K562 (cell line): ENCODE data around the gene BCL2L13. TPM values are rescaled to one million over a fixed set of nuclear protein-coding genes. Genes with fewer than 3 reads are reported as not detected.
A peak's percentile ranks its signal among the peaks of the same experiment; 100 is the strongest.

Source experiments
- ATAC-seq: fragments of 200-7000 bp; cut with Tn5 transposase; 3 replicates; pipeline ENCODE4 v1.9.1; 2020; ENCODE audit warnings: moderate library complexity
- BruUV-seq: library from RNA; stranded (reverse); fragments of 400-500 nt; replicated peaks from 2 replicates; lab custom pipeline; 2021; lab: Mats Ljungman, UMichigan
- CTCF ChIA-PET: fragments of 300-600 bp; formaldehyde crosslinking; extraction: SDS; loops from one replicate; lab custom pipeline; 2021; ENCODE audit warnings: low intra/inter-chr PET ratio; lab: Yijun Ruan, JAX
- POLR2A ChIA-PET: fragments of 300-600, 350-650 bp; sonication (Branson Sonifier 250); formaldehyde crosslinking; extraction: SDS; loops from one replicate; lab custom pipeline; 2021; ENCODE audit warnings: antibody characterized with exemption, inconsistent platforms; lab: Yijun Ruan, JAX
- DNase-seq, 4 experiments: peaks; one replicate each; pipeline versions ENCODE4 v3.0.0 to v3.0.0-alpha.2; 2011 to 2018; ENCODE audit warnings: low spot score in 3 of 4, mixed read lengths in 3 of 4; ENCODE audit errors: extremely low read depth in 1 of 4
- FAIRE-seq: peaks from 2 replicates; lab custom pipeline; 2011; peaks lifted over from hg19 to GRCh38; lab: Jason Lieb, UNC
- H2AFZ ChIP-seq: 2 replicates; pipeline ENCODE4 v1.6.0; 2011; ENCODE audit warnings: low read depth, low read length, control low read depth, inconsistent platforms
- H3K27ac ChIP-seq: fragments of 200-600 bp; 3 replicates; pipeline ENCODE4 v1.8.0; 2011; ENCODE audit warnings: low read depth, mild to moderate bottlenecking, control low read depth, inconsistent platforms, low read length, moderate library complexity, mixed read lengths; ENCODE audit errors: extremely low read depth
- H3K27me3 ChIP-seq, 2 experiments: fragments of 300-600 bp in 1 of 2; 2 replicates in 1 of 2; 3 replicates in 1 of 2; pipeline versions ENCODE4 v1.6.0 to v1.8.0; 2011; ENCODE audit warnings: inconsistent platforms in 2 of 2, low read length in 2 of 2, mild to moderate bottlenecking in 1 of 2, mixed read lengths in 1 of 2, moderate library complexity in 1 of 2; ENCODE audit not compliant: control insufficient read depth in 2 of 2, insufficient read depth in 2 of 2
- H3K36me3 ChIP-seq: fragments of 300-600 bp; 3 replicates; pipeline ENCODE4 v1.8.0; 2011; ENCODE audit warnings: mild to moderate bottlenecking, low read length, inconsistent platforms; ENCODE audit not compliant: control insufficient read depth, insufficient read depth
- H3K4me1 ChIP-seq, 2 experiments: fragments of 200-600 bp in 1 of 2; replicated peaks in 1 of 2; 2 replicates in 1 of 2; 3 replicates in 1 of 2; pipeline versions ENCODE4 v1.5.1 to v1.8.0; 2011; ENCODE audit warnings: inconsistent platforms in 2 of 2, low read length in 2 of 2, mild to moderate bottlenecking in 1 of 2, mixed read lengths in 1 of 2, moderate library complexity in 1 of 2; ENCODE audit not compliant: control insufficient read depth in 2 of 2, insufficient read depth in 2 of 2
- H3K4me2 ChIP-seq: 2 replicates; pipeline ENCODE4 v1.6.1; 2011; ENCODE audit warnings: low read length, control low read depth, inconsistent platforms, mixed read lengths; ENCODE audit not compliant: insufficient read depth
- H3K4me3 ChIP-seq: fragments of 200-600 bp; sonication (generic), shearing (Covaris generic); 2 replicates; pipeline ENCODE4 v1.5.1; 2016; ENCODE audit warnings: control low read depth, inconsistent platforms
- H3K79me2 ChIP-seq: fragments of 200-600 bp; 3 replicates; pipeline ENCODE4 v1.8.0; 2011; ENCODE audit warnings: low read length, inconsistent platforms; ENCODE audit not compliant: control insufficient read depth, insufficient read depth
- H3K9ac ChIP-seq, 2 experiments: 2 replicates each; pipeline versions ENCODE4 v1.6.0 to v1.6.1; 2011; ENCODE audit warnings: low read depth in 2 of 2, low read length in 2 of 2, control low read depth in 1 of 2, inconsistent platforms in 1 of 2, mild to moderate bottlenecking in 1 of 2, mixed read lengths in 1 of 2; ENCODE audit not compliant: insufficient read depth in 1 of 2
- H3K9me1 ChIP-seq: one replicate; pipeline ENCODE4 v1.6.0; 2011; ENCODE audit warnings: inconsistent platforms, mild to moderate bottlenecking, low read length, moderate library complexity; ENCODE audit not compliant: control insufficient read depth, insufficient read depth
- H3K9me3 ChIP-seq: replicated peaks from 2 replicates; pipeline ENCODE4 v1.5.1; 2011; ENCODE audit warnings: low read depth, low read length, inconsistent platforms; ENCODE audit not compliant: control insufficient read depth, insufficient read depth
- H4K20me1 ChIP-seq: replicated peaks from 2 replicates; pipeline ENCODE4 v1.6.1; 2011; ENCODE audit warnings: low read length, inconsistent platforms, mixed read lengths; ENCODE audit not compliant: control insufficient read depth, insufficient read depth
- BRD9 ChIP-seq: fragments of 450-650 bp; IDR thresholded peaks from 2 replicates; pipeline ENCODE4 v1.6.1; 2018; ENCODE audit warnings: low read depth; ENCODE audit not compliant: partially characterized antibody
- RBFOX2 ChIP-seq: fragments of 200-400 bp; formaldehyde crosslinking; IDR thresholded peaks from 2 replicates; pipeline ENCODE4 v1.6.1; 2017; ENCODE audit warnings: low read depth, mild to moderate bottlenecking, low read length, moderate library complexity
- ZNF79 ChIP-seq: fragments of 250-450 bp; sonication (Bioruptor Pico); IDR thresholded peaks from 2 replicates; pipeline ENCODE4 v1.4.0; 2020; ENCODE audit warnings: low read depth, mild to moderate bottlenecking, moderate library complexity
- WGBS: fragments of 100-300 bp; shearing (Covaris generic); methylation state at CpG from one replicate; pipeline ENCODE4 v1.1.6; 2016; ENCODE audit warnings: low coverage, mixed read lengths; ENCODE audit not compliant: insufficient coverage; ENCODE audit errors: missing lambda C conversion rate; 5-methylcytosine and 5-hydroxymethylcytosine counted together
- in situ Hi-C: fragments of 300-500 bp; cut with MboI; formaldehyde crosslinking; loops from 4 replicates; pipeline ENCODE4 v1.15.0; 2018; ENCODE audit warnings: inconsistent platforms, mixed read lengths
- intact Hi-C: fragments of 100-400 bp; cut with micrococcal nuclease; formaldehyde crosslinking; loops from 2 replicates; pipeline ENCODE4 v1.14.2; 2022
- polyA plus RNA-seq, 8 experiments: library from polyadenylated mRNA; depleted of rRNA in 4 of 8; stranded (reverse) in 5 of 8; unstranded in 3 of 8; fragments of >200 nt; fragmentation: Nextera tagmentation in 2 of 8; fragmentation: Illumina TruSeq in 1 of 8; extraction: Ambion mirVana in 2 of 8; extraction: Trizol in 1 of 8; gene quantifications; 2 replicates each; pipeline versions ENCODE4 v1.2.1 to v1.2.3, GENCODE V29; 2011 to 2014; ENCODE audit warnings: inconsistent platforms in 1 of 8, missing spikeins in 1 of 8
- total RNA-seq, 7 experiments: library from RNA; depleted of rRNA in 6 of 7; stranded (reverse); fragments of >200 nt in 6 of 7; fragmentation: Illumina TruSeq in 2 of 7; extraction: Trizol in 2 of 7; gene quantifications; 2 replicates each; pipeline versions ENCODE4 v1.2.1 to v1.2.3, GENCODE V29; 2011 to 2021; ENCODE audit warnings: low replicate concordance in 1 of 7

The BCL2L13 gene
- total and polyA plus RNA-seq, 9 of the 15 experiments (the other 6 are each of a cell fraction or from before 2014, with no cell fraction given): 41.5 to 63.4 (median 56.5) TPM

GRCh38 chr22:17769716-17770082, 131.1 kb downstream of the BCL2L13 start:
- H3K79me2 ChIP-seq: peaks cover 79% of the 10 kb centered on the region
- peaks cover 10 to 53% of the 10 kb centered on the region in 2 experiments for H3K4me1 ChIP-seq
- no peak for FAIRE-seq
- in situ Hi-C loops (no loop called here), intact Hi-C loops (loop anchor here (10.0 kb wide), 1 partner anchor 295 kb away; no protein-coding TSS in a partner anchor)
- H3K27ac ChIP-seq: no peak overlapping the region
- H3K4me3 ChIP-seq: no peak overlapping the region
- 90% methylated on average over 9 of the region's 9 CpGs for WGBS
- ChIA-PET POLR2A (interaction anchor here (0.6 to 7.0 kb wide), 8 partner anchors 9 to 283 kb away, joined by 3 to 54 read pairs (median 3); no protein-coding TSS in a partner anchor), CTCF (no interaction called here)
- DNase-seq: no peak
- no peak for ATAC-seq
- H2AFZ ChIP-seq: no peak overlapping the region
- BruUV-seq: no TSS peak
- H3K36me3 ChIP-seq: peaks cover 18% of the 10 kb centered on the region; the same call in 2 of the 3 replicates
- H3K27me3 ChIP-seq: no peaks in the 10 kb centered on the region
- H3K9me1 ChIP-seq: no peaks in the 10 kb centered on the region
- H3K9ac ChIP-seq: peak overlapping the region in 1 of 2 experiments; percentile 59; a peak in 1 of 4 replicates
- H4K20me1 ChIP-seq: peaks cover 55% of the 10 kb centered on the region
- H3K4me2 ChIP-seq: no peak overlapping the region
- no peaks in the 10 kb centered on the region for H3K9me3 ChIP-seq
- TF ChIP-seq RBFOX2 (0 out of 2 replicates have a peak, but pooled peaks have one; percentile 27), ZNF79 (CRISPR knock-in tag) (no peak), BRD9 (no peak)
